Hematopoietic multipotent progenitor cell treated with erythropoietin and hydrocortisone succinate and interleukin-3 and kit ligand, for 4 days (in vitro differentiated cells): ENCODE data around the gene AGBL4.
A peak's percentile ranks its signal among the peaks of the same experiment; 100 is the strongest.

ENCODE experiments used
- DNase-seq: peaks from one replicate; pipeline ENCODE4 v3.0.0-alpha.2; 2015

AGBL4 gene

DNA sequence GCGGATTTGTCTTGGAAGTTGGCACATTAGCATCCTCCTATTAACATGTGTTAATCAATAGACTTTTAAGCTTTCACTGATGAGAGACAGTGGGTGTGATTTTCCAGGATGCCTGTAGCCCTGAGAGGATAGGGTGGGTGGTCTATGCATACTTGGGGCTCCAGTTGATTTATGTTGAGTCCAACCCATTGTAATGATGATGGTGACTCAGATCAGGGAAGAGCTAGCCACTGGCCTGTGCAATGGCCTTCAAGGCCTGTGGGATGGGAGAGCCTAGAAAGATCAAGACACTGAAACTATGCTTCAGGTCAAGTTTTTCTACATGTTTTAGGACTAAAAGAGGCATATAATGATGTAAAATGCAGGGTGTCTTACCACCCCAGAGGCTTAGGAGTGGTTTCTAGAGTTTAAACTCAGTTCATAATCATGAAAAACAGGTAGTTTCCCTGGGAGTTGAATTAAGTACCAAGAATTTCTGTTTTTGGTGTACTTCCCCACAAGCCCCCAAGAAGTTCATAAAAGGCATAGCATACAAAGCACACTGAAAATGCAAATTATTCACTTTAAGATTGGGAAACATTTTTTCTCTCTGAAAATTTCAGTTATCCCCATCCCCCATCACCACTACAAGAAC lies 1267.0 kb downstream of the AGBL4 start:
- no peak for DNase-seq

GRCh38 chr1:48753293-48753692 lies 1270.5 kb downstream of the AGBL4 start:
- no peak for DNase-seq

DNA sequence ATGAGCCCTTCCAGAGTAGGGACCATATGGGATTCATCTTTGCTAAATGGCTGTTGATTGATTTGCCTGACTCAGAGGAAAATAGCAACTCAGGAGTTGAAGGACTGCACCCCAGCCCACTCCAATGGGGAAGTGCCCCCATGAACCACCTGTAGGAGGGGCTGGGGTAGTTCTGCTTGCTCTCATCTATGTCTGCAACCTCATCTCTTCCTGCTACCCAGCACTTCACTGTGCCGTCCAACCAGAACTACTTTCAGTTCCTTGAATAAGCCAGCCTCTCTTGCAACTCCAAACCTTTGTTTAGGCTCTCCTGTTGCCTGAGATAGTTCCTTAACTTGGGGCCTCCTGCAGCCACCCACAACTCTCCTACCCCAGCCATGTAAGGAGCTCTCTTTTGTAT lies 1273.6 kb downstream of the AGBL4 start:
- peak; percentile 2 for DNase-seq

- DNase-seq: no peak
Observed at GRCh38 chr1:48749068-48749467, 1274.7 kb downstream of the AGBL4 start.

- no peak for DNase-seq
Observed at GRCh38 chr1:48746906-48747305, 1276.8 kb downstream of the AGBL4 start.

GRCh38 chr1:48744032-48744431 lies 1279.7 kb downstream of the AGBL4 start:
- DNase-seq: no peak

DNA sequence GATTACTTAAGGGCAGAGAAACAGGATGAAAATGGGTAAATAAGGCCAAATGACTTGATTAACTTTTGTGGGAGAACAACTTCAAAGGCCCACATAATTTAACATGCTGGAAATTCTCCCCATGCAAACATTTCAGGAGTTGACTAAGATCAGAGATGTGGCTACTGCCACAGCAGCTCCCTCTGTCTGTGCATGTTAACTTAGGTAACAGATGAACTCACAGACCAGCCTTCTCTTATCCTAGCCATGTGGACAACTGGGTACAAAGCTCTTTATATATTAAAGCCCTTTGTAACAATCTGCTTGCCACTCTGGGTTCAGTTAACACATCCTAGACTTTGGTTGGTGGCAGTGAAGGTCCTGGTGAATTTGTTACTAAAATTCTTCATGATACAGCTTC lies 1280.3 kb downstream of the AGBL4 start:
- DNase-seq: no peak

DNA sequence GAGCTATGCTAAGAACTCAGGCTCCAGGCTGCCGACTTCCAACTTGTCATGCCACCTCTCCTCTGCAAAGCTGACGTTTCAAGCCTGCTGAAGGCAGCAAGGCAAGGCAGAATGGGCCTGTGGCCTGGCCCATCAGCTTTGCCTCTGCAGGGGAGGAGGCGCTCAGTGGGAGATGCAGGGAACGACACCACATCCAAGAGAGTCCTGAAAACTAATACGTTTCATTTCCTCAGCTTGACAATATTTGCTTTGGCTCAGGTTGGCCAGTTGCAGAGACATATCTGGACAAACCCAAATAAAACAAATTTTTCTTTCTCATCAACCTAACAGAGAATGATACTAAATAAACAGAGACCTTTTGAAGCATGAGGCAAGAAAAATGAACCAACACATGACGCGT lies 1282.4 kb downstream of the AGBL4 start:
- DNase-seq: no peak

- DNase-seq: no peak
Observed at GRCh38 chr1:48740621-48741020, 1283.1 kb downstream of the AGBL4 start.

GRCh38 chr1:48739091-48739490 lies 1284.7 kb downstream of the AGBL4 start:
- DNase-seq: no peak

GRCh38 chr1:48738356-48738755 lies 1285.4 kb downstream of the AGBL4 start:
- DNase-seq: no peak

- no peak for DNase-seq
Observed at GRCh38 chr1:48735796-48736195, 1288.0 kb downstream of the AGBL4 start.

GRCh38 chr1:48730164-48730910 lies 1293.4 kb downstream of the AGBL4 start:
- DNase-seq: no peak

DNA sequence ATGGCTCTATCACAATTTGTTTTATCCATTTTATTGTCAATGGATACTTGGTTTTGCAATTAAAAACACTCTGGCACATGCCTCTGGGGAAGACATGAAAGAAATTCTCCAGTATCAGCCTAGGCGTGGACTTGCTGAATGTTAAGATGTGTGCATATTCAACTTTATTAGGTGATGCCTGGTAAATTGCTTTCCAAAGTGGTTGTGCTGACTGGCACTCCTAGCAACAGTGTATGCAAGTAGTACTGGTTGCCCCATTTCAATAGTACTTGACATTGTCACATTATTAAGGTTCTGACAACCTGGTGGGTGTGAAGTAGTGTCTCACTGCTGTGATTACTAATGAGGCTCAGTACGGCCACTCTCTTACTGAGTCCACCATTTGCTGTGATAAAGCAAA lies 1295.2 kb downstream of the AGBL4 start:
- no peak for DNase-seq

GRCh38 chr1:48726557-48727215 lies 1297.1 kb downstream of the AGBL4 start:
- no peak for DNase-seq

DNA sequence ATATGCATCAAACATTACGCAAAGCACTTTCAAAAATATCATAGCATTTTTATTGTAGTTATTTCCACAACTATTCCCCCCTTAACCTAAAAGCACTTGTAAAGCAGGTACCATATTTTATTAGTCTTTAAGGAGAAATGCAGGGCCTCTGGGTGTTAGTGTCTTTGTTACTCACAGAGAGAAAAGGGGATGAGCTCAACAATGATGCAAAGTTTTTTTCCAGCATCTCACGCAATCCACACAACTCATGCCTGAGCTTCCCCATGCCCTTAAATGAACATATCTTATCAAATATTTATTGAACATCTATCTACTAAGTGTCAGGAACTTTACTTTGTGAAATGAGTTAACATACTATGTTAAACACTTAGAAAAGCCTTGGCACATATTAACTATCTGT lies 1297.6 kb downstream of the AGBL4 start:
- DNase-seq: no peak

GRCh38 chr1:48725341-48726046 lies 1298.3 kb downstream of the AGBL4 start:
- DNase-seq: no peak

DNA sequence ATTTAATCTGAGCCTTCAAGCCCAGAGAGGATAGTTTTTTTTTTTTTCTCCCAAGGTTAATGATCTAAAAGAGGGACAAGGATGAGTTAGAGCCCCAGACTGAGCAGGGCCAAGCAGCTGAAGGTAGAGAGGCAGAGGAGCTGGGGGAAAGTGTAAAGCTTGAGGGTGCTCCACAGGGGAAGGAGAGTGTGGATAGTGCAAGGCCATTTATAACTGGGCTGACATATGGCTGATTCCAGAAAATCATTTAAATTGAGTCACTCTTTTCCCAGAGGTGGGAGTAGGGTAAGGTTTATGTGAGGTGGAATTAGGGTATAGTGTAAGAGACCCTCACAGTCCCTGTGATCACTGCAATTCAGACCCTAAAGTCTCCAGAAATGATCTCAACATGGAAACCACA lies 1302.8 kb downstream of the AGBL4 start:
- DNase-seq: no peak

DNA sequence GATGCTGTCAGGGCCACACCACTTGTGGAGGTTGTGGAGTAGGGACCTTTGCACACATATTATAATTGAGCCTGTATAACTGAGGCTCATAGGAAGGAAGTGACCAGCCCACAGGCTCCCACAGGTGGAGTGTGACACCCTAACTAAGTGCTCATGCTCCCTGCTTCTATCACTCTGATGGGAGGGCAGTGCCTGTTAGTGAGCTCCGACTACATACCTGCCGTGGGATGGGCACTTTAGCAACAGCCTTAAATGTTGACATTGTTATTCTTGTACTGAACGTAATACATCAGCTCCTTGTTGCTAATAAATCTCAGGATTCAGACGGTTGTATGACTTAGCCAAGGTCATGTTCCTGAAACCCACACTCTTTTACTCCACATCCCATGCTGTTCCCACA lies 1305.0 kb downstream of the AGBL4 start:
- DNase-seq: no peak

DNA sequence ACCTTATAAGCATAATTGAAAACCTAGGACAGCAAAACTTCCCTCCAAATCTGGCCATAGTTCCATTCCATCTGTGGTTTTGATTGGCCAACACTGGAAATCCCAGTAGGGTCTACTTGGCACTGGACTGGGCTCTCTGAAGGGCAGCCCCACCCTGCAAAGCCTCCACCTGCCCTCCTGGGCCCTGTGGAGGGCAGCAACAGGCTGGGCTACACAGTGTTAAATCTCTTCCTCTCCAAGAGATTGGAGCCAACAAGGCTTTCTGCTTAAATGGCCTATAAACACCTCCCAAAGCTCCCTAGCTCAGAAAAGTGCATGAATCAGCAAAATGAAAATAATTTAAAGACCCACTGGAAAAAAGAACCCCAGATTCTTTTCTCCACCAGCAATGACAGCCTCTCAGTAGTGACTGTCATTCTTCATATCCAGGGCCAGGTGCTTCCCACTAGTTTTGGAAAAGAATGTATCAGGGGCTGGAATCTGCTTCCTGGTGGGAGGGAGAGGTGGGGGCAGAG lies 1305.6 kb downstream of the AGBL4 start:
- DNase-seq: peak; percentile 3

GRCh38 chr1:48717082-48717481 lies 1306.7 kb downstream of the AGBL4 start:
- no peak for DNase-seq

DNA sequence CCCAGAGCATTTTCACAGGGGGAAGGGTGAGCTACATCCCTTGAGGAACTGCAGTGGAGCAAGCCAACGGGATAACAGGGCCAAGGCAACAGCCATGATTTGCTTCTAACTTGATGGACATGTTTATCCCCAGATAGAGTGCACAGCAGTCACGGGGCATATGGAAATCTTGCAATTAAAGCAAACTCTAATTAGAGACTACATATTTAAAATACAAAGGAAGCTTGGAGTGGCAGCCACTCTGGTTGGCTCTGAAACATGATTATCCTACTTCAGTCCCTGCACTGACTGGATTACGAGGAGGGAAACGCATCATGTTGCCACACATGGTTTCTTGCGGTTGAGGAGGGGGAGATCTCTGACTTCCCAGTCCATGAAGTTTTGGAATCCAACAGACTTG lies 1307.8 kb downstream of the AGBL4 start:
- no peak for DNase-seq

DNA sequence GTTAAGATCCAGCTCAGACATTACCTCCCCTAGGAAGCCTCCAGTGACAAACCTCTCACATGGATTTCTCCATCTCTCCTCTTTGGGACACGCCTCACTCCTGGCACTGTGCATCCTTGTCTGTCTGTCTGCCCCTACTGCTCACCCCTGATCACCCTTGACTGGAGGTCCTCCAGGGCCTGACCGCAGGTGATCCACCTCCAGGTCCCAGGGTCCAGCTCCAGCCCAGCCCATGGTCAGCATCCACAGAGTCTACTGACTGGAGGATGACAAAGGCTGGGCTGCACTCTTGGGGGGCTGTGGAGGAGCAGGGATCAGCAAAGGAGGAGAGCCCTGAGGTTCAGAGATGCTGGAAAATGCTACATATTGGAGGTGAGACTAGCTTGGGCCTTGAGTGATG lies 1312.8 kb downstream of the AGBL4 start:
- DNase-seq: no peak
